Measurements from ENCODE around the gene KMT2C.
"Not testable (repeated sequence)": the region's sequence is repeated elsewhere in the genome, so short reads cannot be mapped to it uniquely, and the experiment has no call there.

KMT2C gene

GRCh38 chr7:152441168-152441567 lies 5.4 kb upstream of the KMT2C start:
- not testable (repeated sequence) for DNase-seq (ENCODE audit: low spot score)

GRCh38 chr7:152438017-152438416 lies 2.2 kb upstream of the KMT2C start:
- not testable (repeated sequence) for DNase-seq (ENCODE audit: low spot score)

GRCh38 chr7:152436931-152437575 lies 1.2 kb upstream of the KMT2C start:
- not testable (repeated sequence) for DNase-seq (ENCODE audit: low spot score)

GRCh38 chr7:152436111-152436930 lies 518 bp upstream of the KMT2C start:
- peak; percentile 96 for DNase-seq (ENCODE audit: low spot score)

- not testable (repeated sequence) for DNase-seq (ENCODE audit: low spot score)
These were observed 1.1 kb downstream of the KMT2C start for GRCh38 chr7:152434511-152435383.

GRCh38 chr7:152433721-152434490 lies 1.9 kb downstream of the KMT2C start:
- DNase-seq (ENCODE audit: low spot score): not testable (repeated sequence)

- not testable (repeated sequence) for DNase-seq (ENCODE audit: low spot score)
These were observed 3.1 kb downstream of the KMT2C start for GRCh38 chr7:152432735-152433134.

- no peak for DNase-seq (ENCODE audit: low spot score)
These were observed 4.9 kb downstream of the KMT2C start for GRCh38 chr7:152430854-152431253.

- DNase-seq (ENCODE audit: low spot score): not testable (repeated sequence)
These were observed 5.7 kb downstream of the KMT2C start for GRCh38 chr7:152430118-152430517.

GRCh38 chr7:152424348-152425108 lies 11.3 kb downstream of the KMT2C start:
- DNase-seq (ENCODE audit: low spot score): peak; percentile 24

GRCh38 chr7:152423991-152424347 lies 11.8 kb downstream of the KMT2C start:
- DNase-seq (ENCODE audit: low spot score): no peak

GRCh38 chr7:152423171-152423570 lies 12.6 kb downstream of the KMT2C start:
- DNase-seq (ENCODE audit: low spot score): not testable (repeated sequence)

- DNase-seq (ENCODE audit: low spot score): not testable (repeated sequence)
These were observed 14.9 kb downstream of the KMT2C start for GRCh38 chr7:152420950-152421349.

GRCh38 chr7:152419473-152420429 lies 16.1 kb downstream of the KMT2C start:
- no peak for DNase-seq (ENCODE audit: low spot score)

- no peak for DNase-seq (ENCODE audit: low spot score)
These were observed 21.0 kb downstream of the KMT2C start for GRCh38 chr7:152414779-152415178.

GRCh38 chr7:152411389-152411788 lies 24.4 kb downstream of the KMT2C start:
- DNase-seq (ENCODE audit: low spot score): no peak

- no peak for DNase-seq (ENCODE audit: low spot score)
These were observed 29.3 kb downstream of the KMT2C start for GRCh38 chr7:152406491-152406890.

GRCh38 chr7:152406030-152406429 lies 29.8 kb downstream of the KMT2C start:
- not testable (repeated sequence) for DNase-seq (ENCODE audit: low spot score)

GRCh38 chr7:152403726-152404125 lies 32.1 kb downstream of the KMT2C start:
- peak; percentile 24 for DNase-seq (ENCODE audit: low spot score)
